AML-193 (cell line): ENCODE data around the gene CEP164.

Source experiments
- DNase-seq, 2 experiments: peaks; one replicate each; lab custom pipeline; 2025; lab: John Stamatoyannopoulos, UW

Gene CEP164

GRCh38 chr11:117327567-117328374, at the start of gene CEP164:
Gene CEP164 (plus strand): TSS chr11:117327854. CDS start chr11:117338587, 10,733 bp downstream.
- peak; percentile 93 to 94 for DNase-seq

DNA sequence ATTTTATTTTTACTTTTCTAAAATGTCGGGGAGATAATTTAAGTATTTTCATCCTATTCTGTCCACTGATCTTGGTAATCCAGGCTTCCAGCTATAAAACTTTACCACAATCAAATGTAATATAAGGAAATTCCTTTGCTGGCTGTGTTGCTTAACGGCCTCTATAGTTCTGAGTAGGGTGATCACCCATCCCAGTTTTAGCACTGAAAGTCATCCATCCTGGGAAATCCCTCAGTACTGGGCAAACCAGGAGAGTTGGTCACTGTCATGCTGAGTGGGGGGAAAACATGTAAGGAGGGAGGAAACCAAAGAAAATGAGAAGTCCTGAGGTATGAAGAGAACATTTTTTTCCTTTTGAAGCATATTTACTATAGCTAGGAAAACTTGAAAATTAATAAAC, 49.3 kb upstream of the CEP164 start:
- no peak for DNase-seq

GRCh38 chr11:117279711-117280376, 47.8 kb upstream of the CEP164 start:
- no peak for DNase-seq

- DNase-seq, result no peak
These were observed 46.5 kb upstream of the CEP164 start for GRCh38 chr11:117281159-117281558.

GRCh38 chr11:117281869-117282268, 45.8 kb upstream of the CEP164 start:
- DNase-seq, result no peak

- no peak for DNase-seq
These were observed 44.7 kb upstream of the CEP164 start for GRCh38 chr11:117282956-117283355.

GRCh38 chr11:117284053-117284452, 43.6 kb upstream of the CEP164 start:
- DNase-seq, result no peak

- no peak for DNase-seq
These were observed 41.1 kb upstream of the CEP164 start for GRCh38 chr11:117286588-117286987.

GRCh38 chr11:117287668-117288067, 40.0 kb upstream of the CEP164 start:
- DNase-seq, result no peak

DNA sequence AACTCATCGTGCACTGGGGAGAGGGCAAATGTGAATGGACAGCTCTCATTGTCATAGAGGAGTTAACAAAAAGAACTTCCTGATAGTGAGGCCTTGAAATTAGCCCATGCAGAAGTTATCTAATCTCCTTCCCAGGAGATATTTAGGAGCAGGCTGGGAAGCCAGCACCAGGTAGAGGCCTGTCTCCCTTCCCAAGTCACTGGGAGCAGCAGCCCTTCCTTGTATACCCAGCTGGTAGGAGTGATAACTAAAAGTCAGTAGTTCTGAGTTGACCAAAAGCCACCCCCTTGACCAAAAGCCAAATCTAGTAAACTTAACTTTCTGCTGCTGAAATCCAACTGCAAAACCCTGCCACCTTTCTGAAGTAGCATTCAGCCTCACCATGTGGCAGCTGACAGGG, 37.9 kb upstream of the CEP164 start:
- DNase-seq, result no peak

DNA sequence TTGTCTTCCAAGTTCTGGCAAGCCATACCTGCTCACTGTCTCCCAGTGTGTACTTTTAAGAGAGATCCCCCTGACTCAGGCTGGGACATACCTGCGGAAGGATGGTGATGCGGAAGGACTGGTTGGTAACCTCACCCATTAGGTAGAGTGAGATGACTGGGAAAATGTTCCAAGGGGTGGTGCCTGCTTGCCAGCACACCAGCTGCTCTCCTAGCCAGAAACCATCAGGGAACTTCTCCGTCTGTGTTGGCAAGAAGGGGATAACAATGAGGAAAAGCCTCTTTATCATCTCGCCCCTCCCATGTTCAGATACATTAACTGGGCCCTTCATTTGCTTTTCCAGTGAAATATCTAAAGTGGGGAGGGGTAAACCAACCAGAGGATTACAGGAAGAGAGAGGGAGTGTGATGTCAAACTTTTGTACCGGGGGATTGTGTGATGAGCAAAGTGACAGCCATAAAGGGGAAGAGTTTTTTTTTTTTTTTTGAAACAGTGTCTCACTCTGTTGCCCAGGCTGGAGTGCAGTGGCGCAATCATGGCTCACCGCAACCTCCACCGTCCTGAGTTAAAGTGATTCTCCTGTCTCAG, 36.8 kb upstream of the CEP164 start, which contains the start of gene BACE1-AS:
Gene BACE1-AS, plus strand, starts transcription at position 538 of the 588 bp plus-strand sequence.
- DNase-seq, result no peak

GRCh38 chr11:117292616-117293015, 35.0 kb upstream of the CEP164 start:
- no peak for DNase-seq

- DNase-seq, result no peak
These were observed 32.1 kb upstream of the CEP164 start for GRCh38 chr11:117295438-117296137.

GRCh38 chr11:117296881-117297280, 30.8 kb upstream of the CEP164 start:
- DNase-seq, result no peak

GRCh38 chr11:117298195-117298594, 29.5 kb upstream of the CEP164 start:
- no peak for DNase-seq

GRCh38 chr11:117299351-117300282, 28.0 kb upstream of the CEP164 start:
- DNase-seq, result no peak

DNA sequence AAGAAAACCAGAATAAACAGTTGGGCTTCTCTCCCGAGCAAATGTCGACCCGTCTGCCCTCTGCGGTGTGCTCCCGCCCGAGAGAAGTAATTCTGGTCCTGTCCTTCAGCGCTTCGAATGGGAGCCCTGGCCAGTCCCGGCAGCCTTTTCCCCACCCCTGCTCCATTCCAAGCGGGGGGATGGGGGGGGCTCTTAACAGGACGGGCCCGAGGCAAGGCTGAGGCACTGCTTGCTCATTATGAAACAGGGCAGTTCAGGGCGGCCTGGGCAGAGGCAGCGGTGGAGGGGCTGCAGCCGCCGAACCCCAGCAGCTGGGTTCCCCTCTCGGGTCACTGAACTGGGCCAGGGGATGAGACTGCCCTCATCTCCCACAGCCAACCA, 27.4 kb upstream of the CEP164 start:
- DNase-seq, result no peak

DNA sequence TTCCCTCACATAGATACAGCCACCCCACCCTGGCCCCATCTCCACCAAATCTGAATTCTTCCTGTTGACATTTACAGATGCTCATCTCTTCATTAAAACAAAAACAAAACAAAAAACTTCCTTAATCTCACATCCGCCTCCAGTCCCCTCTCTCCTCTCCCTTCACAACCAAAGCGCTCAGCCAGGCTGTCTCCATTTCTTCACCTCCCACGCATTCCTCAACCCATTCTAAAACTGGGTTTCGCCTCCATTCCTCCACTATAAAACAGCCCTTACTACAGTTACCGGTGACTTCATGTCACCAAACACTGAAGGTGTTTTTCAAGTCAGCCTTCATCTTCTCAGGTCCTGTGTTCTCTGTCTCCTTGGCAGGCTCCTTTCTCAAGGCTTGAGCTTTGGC, 26.9 kb upstream of the CEP164 start:
- no peak for DNase-seq

DNA sequence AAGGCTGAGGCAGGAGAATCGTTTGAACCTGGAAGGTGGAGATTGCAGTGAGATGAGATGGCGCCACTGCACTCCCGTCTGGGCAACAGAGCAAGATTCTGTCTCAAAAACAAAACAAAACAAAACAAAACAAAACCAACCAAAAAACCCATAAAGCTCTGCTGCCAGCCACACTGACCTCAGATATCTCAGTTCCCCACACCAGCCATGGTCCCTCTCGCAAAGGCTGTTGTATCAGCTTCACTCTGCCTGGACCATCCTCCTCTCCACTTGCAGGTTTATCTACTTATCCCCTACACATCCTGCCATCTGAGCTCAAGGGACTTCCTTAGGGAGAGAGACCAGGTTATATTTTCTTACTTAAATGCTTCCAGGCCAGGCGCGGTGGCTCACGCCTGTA, 25.4 kb upstream of the CEP164 start:
- DNase-seq, result no peak

DNA sequence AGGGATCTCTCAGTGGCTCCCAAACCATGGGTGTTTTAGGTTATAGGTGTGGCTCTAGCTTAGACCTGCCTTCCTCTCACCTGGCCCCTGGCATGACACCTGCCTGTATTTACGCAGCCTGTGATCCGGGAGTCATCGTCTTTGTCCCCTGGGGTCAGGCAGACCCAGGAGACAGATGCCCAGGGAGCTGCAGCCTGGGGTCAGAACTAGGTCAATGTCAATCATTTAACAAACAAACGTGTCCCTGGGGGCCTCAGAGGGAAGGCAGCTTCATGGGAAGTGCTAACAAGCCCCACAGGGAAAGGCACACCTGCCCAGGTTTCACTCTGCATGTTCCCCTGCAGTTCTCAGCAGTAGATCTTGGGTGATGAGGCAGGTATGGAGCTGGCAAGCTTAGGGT, 24.6 kb upstream of the CEP164 start:
- DNase-seq, result no peak

DNA sequence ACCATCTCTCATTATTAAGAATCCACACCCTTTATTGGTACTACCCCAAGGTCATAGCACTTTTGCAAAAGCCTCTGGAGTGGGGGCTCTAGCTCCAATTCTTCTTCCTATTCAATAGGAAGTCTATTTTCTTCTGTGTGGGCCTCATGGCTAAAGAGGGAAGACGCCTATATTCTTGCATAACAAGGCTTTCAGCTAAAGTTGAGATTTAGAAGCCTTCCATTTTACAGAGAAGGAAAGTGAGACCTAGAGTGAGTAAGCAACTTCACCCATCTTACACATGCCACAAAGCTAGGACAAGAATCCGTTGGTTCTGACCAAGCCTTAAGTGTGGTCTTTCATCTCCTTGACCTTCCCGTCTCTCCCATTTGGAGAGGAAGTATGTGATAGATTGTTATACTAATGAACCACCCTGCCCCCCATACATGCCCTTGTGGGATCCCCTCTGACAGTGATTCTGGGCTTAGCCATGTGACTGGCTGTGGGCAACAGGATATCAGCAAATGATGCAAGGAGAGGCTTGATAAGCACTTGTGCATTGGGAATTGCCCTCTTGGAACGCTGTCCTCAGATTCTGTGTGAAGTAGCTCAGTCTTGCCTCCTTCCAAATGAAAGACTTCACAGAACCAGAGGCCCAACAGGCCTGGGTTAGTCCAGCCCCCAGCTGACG, 23.9 kb upstream of the CEP164 start:
- DNase-seq, result no peak
